Measurements from ENCODE around the gene PCBP4.
"Not testable (repeated sequence)": the region's sequence is repeated elsewhere in the genome, so short reads cannot be mapped to it uniquely, and the experiment has no call there.

Gene PCBP4

DNA sequence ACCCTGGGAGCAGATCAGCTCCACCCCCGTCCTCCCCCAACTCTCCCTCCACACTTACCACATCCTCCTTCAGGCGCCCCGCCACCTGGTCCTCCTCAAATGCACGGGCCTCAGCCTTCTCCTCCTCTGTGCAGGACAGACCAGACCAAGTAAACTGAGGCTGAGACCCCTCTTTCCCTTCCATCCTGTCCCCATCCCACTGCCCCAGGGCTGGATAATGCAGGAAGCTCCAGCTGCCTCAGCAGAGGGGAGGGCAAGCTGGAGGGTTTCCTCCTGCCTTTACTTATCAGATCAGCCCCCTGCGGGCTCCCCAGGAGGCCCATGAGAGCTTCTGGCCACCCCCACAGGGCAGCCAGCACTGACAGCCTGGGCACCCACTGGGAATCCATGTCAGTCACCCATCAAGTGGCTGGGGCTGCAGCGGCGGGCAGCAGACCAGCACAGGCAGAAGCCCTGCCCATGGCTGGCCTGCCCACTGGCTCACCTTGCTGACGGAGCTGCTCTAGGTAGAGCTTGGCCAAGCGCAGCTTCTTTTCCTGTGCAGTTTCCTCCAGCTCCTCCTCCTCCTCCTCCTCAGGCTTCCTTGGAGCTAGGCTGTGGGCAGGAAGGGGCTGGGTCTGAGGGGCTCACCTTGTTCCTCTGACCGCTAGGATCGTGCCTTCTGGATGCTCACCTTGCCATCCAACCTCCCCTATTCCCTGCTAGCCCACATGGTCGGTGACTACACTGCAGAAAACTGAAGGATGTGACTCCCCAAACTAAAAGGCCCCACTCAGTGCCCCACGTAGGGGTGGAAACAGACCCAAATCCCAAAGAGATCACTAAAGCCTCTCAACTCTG lies 29.4 kb downstream of the PCBP4 start:
- DNase-seq = no peak

DNA sequence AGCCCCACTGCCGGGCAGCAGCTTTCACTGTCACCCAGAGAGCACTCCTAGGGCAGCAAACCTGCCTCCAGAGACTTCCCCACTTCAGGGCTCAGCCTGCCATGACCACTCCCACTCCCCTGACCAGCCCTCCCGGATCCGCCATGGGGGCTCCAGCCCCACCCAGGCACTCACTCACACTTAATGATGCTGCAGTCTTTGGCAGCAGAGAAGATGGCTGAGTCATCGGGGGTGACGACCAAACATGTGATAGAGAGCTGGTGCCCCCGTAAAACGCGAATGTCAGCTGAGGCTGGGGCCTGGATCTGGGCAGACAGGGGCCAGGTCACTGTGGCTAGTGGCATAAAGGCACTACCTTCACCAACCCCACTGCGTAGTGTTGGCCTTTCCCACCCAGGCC lies 30.2 kb downstream of the PCBP4 start:
- no peak for DNase-seq

DNA sequence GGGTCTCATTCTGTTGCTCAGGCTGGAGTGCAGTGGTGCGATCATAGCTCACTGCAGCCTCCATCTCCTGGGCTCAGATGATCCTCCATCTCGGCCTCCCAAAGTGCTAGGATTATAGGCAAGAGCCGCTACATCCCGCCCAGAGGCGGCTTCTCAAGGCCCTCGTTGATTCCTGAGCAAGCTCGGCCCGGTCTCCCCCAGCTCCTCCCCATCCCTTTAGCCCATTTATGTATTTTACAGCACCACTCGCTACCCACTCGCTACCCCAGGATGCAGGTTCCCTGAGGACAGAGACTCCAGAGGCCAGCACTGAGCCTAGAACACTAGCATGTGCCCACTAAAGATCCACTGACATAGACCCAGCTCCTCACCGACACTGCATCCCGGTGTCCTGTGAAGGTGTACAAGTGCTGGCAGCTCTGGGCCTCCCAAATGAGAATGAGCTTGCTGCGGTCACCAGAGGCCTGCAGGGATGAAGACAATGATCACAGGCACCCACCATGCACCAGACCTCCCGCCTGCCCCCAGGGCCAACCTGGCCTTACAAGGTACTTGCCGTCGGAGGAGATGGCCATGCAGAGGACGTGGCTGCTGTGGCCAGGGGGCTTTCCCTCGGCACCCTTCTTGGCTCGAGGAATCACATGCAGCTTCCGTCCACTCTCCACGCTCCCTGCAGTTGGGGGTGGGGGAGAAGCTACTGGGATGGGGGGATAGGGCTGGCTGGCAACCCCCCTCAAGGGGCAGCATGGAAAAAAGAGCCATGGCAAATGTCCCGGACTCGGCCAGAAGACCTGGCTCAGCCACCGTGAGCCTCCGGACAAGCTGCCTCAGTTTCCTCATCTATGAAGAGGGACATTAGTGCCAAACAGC lies 31.1 kb downstream of the PCBP4 start:
- DNase-seq = no peak

DNA sequence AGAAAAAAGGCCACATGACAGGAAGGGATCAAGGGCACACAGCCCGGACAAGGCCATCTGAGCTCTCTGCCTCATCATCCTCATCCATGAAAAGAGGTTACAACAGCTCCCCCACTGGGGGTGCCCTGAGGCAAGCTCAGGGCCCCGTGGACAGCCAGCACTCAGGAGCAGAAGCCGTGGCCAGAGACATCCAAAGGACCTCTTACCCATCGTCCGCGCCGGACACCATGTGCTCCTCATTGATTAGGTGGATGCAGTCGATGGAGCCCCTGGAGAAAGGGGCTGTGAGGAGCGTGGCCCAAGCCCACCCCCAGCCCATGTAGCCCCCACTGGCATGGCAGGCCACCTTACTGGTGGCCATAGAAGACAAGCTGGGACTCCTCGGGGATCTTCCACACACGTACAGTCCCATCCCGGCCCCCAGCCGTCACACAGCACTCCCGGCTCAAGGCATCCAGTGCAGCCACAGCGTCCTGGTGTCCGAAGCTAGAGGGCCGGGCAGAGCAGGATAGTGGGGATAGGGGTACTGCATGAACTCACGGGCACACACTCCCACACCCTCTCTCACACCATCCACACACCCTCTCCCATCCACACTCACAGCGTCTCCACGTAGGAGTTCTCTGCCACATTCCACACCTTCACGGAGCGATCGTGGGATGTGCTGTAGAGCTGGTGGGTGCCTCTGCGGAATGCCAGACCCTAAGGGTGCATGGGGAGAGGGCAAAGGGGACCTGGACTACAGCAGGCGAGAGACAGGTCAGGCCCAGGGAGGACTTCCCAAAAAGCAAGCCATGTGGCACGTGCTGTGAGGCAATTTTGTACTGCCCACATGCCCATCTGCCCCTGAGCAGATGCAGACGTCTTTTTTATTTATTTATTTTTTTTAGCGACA lies 32.0 kb downstream of the PCBP4 start:
- DNase-seq = no peak

DNA sequence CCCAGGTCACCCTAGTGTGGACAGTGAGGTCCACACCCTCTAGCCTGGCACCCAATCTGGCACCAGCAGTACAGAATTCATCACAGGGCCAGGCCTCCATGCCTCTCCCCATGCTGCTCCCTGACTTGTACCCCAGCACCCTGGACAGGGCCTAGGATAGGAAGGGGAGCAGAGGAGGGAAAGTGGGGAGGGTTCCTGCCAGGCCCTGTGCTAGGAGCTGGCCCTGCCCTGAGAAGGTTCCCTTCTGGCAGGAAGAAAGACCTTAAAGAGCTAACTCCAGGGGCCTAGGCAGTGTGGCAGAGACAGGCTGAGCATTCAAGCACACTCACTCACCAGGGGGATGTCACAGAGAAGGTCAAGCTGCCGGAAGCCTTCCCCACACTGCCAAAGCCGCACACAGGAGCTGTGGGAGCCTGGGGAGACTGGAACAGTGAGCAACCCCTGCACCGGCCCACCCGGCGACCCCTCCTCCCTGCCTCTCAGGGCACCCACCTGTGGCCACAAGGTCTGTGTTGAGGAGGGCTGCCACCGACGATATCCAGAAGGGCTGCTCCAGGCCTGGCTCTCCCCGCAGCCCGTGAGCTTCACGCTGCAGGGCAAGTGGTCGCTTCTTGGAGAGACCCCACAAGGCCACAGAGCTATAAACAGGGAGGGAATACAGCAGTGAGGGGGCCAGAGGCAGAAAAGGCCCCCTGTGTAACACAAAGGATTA lies 33.0 kb downstream of the PCBP4 start:
- DNase-seq = no peak

DNA sequence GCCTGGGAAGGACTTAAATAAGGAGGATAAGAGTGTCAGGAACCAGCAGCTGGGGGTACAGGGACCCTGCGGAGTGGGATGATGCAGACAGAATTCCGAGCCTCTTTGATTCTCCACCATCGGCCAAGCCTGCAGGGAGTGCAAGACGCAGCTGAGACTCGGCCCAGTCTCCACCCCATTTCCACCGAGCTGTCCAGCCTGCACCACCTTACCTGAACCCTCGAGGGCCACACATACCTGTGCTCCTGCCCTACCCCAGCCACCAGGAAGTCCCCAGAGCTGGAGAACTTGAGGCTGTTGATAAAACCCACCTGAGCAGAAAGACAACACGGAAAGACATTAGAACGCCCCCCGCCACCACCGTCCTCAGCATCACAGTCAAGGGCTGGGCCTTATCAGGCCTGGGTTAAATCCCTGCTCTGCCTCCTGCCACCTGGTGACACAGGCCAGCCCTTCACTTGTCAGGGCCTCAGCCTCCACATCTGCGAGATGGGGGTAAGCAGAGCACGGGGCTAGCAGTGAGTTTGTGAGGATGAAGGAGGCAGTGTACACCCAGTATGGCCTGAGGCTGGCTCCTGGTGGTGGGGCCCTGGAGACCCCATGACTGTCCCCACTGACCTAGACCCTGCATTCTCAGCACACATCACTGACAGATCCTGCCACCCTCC lies 33.6 kb downstream of the PCBP4 start:
- DNase-seq = no peak

DNA sequence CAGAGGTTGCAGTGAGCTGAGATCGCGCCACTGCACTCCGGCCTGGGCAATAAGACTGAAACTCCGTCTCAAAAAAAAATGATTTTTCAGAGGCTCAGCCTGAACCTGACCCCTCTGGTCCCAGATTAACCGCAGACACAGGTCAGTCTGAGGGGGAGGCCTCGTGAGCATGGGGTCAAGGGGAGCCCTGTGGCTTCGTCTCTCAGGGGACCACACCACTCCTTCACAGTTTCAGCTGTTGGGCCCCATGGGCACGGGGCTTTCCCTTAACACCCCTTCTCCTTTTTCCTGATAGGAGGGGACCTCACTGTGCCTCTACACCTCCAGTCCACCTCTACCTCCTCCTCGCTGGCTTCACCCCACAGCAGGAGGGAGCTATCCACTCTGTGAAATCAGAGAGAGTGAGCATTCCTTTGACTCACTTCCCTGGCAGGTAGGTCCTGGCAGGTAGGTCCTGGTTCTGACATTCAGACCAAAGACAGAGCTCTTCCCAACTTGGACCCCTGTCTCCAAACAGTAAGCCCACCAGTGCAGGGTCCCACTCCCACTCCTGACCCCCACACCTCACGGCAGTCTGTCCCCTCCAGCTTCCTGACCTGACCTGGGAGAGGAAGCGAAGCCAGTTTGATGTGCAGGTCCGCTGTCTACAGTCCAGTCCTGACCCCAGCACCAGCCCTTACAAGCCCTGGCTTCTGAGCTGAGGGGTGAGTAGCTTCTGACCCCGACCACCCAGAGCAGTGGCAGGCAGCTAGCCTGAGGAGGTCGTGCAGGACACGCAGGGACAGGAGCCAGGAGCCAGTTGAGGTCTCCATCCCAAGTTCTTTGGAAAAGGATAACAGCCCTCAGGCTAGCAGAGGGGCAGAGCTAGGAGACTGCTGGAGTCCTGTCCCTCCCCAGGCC lies 34.5 kb downstream of the PCBP4 start:
- DNase-seq = no peak

DNA sequence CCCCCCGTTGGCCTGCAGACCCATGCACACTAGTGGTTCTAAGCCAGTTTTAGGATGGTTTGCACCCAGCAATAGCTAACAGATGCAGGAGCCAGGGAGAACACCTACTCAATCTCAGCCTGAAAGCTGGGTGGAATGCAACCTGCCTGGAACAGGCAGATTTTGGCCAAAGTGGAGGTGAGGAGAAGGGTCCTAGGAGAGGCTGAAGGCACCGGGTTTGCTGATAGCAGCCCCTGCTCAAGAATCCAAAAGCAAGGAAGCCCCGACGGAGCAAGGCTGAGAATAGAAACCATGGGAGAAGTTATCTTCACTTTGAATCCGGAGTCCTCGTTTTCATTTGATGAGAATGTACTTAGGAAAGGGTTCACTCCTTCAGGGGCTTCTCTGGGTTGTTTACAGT lies 35.5 kb downstream of the PCBP4 start:
- DNase-seq = no peak

DNA sequence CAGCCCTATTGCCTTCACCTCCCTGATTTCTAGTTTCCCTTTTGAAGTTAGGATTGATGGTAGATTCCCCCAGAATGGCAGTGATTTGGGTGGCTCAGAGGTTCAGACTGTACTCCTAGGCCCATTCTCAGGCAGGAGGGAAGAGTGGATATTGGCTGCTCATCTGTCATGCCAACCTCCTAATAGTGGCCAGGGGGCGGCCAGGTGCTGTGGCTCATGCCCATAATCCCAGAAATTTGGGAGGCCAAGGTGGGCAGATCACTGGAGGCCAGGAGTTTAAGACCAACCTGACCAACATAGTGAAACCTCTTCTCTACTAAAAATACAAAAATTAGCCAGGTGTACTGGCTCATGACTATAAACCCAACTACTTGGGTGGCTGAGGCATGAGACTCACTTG lies 36.8 kb downstream of the PCBP4 start:
- no peak for DNase-seq

DNA sequence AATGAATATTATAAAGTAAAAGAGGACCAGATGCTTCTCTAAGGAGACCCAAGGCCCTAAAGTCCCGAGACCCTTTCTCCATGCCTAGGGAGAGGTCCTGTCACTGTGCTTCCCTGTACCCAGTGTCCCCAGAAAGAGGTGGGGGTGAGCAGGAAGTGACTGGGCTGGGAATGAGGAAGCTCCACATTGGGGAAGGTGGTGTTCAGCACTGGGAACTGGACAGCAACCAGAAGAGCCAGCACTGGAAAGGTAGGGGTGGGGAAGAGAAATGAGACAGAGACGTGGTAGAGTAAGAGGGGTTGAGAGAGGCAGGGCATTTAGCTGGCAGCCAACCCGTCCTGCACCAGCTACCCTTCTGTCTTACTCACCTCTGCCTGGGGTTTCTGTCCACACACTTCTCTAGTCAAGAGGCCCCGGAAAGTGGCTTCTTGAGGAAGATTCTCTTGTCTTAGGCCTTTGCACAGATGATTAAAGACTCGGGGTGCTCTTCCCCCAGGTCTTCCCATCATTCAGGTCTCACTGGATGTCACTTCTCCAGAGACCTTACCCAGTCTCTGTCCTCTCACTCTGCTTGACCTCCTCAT lies 37.7 kb downstream of the PCBP4 start:
- no peak for DNase-seq

DNA sequence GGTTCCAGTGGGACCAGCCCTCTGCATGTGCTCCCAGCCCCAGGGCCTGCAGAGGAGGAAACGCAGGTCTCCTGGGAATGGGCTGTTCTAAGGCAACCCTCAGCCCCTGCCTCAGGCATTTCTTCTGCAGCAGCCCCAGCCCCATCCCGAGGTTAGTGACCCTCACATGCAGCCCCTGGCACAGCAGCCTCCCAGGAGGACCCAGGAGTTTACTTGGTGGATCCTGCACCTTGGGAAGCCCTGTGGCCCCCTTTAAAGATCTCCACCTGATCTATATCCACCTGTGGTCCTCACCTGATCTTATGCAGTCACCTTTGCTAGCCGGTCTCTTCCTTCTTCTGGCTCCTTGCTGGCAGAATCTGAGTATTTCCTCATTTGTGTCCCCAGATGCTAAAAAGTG lies 38.3 kb downstream of the PCBP4 start:
- not testable (repeated sequence) for DNase-seq

DNA sequence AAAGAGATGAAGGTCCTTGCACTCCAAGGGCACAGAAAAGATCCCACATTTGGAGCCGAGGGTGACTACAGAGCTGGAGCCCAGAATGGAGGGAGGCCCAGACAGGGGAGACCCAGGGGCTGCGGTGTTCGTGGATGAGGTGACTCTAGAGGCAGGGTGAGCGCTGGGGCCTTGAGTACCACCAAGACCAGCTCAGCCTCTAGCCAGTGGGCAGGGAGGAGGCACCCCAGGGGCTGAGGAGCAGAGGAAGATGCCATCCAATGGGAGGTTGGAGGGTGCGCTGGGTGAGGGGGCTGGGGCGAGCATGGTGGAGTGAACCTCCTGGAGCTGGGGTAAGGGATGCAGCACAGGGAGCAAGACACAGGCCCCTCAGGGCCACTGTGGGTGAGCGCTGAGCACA lies 38.8 kb downstream of the PCBP4 start:
- DNase-seq = no peak

DNA sequence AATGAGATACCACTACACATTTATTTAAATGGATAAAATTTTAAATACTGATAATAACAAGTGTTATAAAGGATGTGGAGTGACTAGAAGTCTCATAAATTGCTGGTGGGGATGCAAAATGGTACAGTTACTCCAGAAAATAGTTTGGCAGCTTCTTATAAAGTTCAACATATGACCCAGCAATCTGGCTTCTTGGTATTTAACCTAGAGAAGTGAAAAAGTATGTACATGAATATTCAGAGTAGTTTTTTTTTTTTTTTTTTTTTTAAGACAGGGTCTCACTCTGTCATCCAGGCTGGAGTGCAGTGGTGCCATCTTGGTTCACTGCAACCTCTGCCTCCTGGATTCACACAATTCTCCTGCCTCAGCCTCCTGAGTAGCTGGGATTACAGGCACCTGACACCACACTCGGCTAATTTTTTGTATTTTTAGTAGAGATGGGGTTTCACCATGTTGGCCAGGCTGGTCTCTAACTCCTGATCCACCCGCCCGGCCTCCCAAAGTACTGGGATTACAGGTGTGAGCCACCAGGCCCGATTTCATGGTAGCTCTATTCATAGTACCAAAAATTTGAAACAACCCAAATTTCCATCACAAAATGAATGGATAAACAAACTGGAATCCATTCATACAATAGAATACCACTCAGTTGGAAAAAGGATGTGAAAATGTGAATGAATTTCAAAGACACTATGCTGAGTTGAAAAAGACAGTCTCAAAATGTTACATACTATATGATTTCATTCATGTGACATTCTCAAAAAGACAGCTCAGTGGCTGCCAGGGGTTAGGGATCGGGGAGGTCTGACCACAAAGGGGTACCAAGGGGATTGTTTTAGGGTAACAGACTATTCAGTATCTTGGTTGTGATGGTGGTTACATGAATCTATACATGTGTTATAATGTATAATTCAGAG lies 39.9 kb downstream of the PCBP4 start:
- no peak for DNase-seq

DNA sequence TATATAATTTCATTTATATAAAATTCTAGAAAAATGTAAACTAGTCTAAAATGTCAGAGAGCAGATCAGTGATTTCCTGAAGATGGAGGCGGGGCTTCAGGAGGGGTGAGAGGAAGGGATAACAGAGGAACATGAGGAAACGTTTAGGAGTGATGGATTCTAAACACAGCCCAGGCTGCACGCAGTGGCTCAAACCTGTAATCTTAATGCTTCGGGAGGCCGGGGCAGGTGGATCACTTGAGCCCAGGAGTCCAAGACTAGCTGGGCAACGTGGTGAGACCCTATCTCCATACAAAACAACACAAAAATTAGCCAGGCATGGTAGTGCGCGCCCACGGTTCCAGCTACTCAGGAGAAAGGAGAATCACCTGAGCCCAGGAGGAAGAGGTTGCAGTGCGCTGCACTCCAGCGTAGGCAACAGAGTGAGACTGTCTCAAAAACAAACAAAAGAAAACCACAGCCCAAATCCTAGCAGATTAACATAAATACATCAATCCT lies 46.1 kb downstream of the PCBP4 start:
- DNase-seq = no peak

DNA sequence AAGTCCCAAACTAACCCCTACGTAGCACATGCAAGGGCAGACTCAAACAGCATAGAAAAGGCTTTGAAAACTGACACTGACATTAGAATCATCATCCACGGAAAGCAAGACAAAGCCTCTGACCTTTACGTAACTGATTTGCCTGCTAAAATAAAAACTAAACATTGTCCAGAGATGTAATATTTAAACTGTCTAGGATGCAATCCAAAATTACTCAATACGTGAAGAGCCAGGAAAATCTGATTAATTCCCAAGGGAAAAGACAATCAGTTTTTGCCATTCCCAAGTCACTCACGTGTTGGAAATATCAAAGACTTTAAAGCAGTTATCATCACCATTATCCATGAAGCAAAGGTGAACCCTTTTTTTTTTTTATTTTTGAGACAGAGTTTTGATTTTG lies 50.8 kb downstream of the PCBP4 start:
- no peak for DNase-seq

DNA sequence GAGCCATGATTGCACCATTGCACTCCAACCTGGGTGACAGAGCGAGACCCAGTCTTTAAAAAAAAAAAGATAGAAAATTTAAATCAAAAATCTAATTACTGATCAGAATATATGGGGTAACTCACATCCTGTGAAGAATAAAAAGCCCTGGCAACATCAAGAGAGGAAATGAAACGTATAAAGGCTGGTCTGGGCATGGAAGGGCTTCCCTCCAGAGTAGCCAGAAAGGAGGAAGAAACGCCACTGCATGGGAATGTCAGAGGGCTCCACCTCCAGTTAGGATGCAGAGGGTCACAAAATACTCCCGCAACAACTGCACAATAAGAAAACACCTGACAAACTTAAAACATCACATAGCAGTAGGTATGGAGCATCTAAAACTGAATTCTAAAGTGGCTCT lies 59.2 kb downstream of the PCBP4 start:
- DNase-seq = no peak
